Neuronal stem cell (in vitro differentiated cells): ENCODE data around the gene PRM3.

ENCODE experiments used
- DNase-seq: peaks from one replicate; pipeline ENCODE4 v3.0.0-alpha.2; 2013; ENCODE audit warnings: low spot score
- H2AFZ ChIP-seq: one replicate; pipeline ENCODE4 v1.6.1; 2013; ENCODE audit warnings: mild to moderate bottlenecking, low read length, inconsistent platforms
- H2AK5ac ChIP-seq: 2 replicates; pipeline ENCODE4 v1.6.1; 2013; ENCODE audit warnings: low read depth, mild to moderate bottlenecking, inconsistent platforms, low read length, moderate library complexity, mixed read lengths
- H2BK120ac ChIP-seq: 2 replicates; pipeline ENCODE4 v1.6.1; 2013; ENCODE audit warnings: low read depth, mild to moderate bottlenecking, inconsistent platforms, low read length, moderate library complexity, mixed read lengths
- H2BK12ac ChIP-seq: one replicate; pipeline ENCODE4 v1.6.1; 2013; ENCODE audit warnings: low read length, inconsistent platforms
- H2BK15ac ChIP-seq: 2 replicates; pipeline ENCODE4 v1.6.1; 2013; ENCODE audit warnings: mild to moderate bottlenecking, low read length, inconsistent platforms, mixed read lengths
- H2BK5ac ChIP-seq: one replicate; pipeline ENCODE4 v1.6.1; 2013; ENCODE audit warnings: inconsistent platforms, mild to moderate bottlenecking, low read length, moderate library complexity
- H3K14ac ChIP-seq: one replicate; pipeline ENCODE4 v1.6.1; 2013; ENCODE audit warnings: low read length, inconsistent platforms
- H3K18ac ChIP-seq: 2 replicates; pipeline ENCODE4 v1.6.1; 2013; ENCODE audit warnings: low read length, inconsistent platforms
- H3K23ac ChIP-seq: 2 replicates; pipeline ENCODE4 v1.6.1; 2013; ENCODE audit warnings: low read depth, mild to moderate bottlenecking, mixed read lengths, low read length, inconsistent platforms; ENCODE audit not compliant: poor library complexity
- H3K27ac ChIP-seq: replicated peaks from 3 replicates; pipeline ENCODE4 v1.5.1; 2013; ENCODE audit warnings: low read length, inconsistent platforms
- H3K27me3 ChIP-seq, 3 experiments: 2 replicates each; pipeline ENCODE4 v1.6.1; 2013; ENCODE audit warnings: low read length in 3 of 3, mild to moderate bottlenecking in 2 of 3, inconsistent platforms in 1 of 3, low read depth in 1 of 3, mixed read lengths in 1 of 3, moderate library complexity in 1 of 3; ENCODE audit not compliant: control insufficient read depth in 3 of 3, insufficient read depth in 3 of 3
- H3K36me3 ChIP-seq, 2 donors: replicated peaks in 1 of 2; 2 replicates each; pipeline ENCODE4 v1.6.1; 2013; ENCODE audit warnings: low read length in 2 of 2; ENCODE audit not compliant: control insufficient read depth in 2 of 2, insufficient read depth in 2 of 2
- H3K4ac ChIP-seq: 2 replicates; pipeline ENCODE4 v1.6.1; 2013; ENCODE audit warnings: inconsistent platforms, mild to moderate bottlenecking, low read length, moderate library complexity
- H3K4me1 ChIP-seq, 2 donors: 1 replicate in 1 of 2; 2 replicates in 1 of 2; pipeline ENCODE4 v1.6.1; 2013; ENCODE audit warnings: low read length in 2 of 2, low read depth in 1 of 2; ENCODE audit not compliant: control insufficient read depth in 2 of 2, insufficient read depth in 1 of 2
- H3K4me2 ChIP-seq: one replicate; pipeline ENCODE4 v1.6.1; 2013; ENCODE audit warnings: mild to moderate bottlenecking, low read length, inconsistent platforms; ENCODE audit not compliant: insufficient read depth, poor library complexity, severe bottlenecking
- H3K4me3 ChIP-seq, 2 donors: 2 replicates each; pipeline ENCODE4 v1.5.1; 2013; ENCODE audit warnings: low read length in 2 of 2, mild to moderate bottlenecking in 2 of 2, inconsistent platforms in 1 of 2, moderate library complexity in 1 of 2
- H3K79me1 ChIP-seq: one replicate; pipeline ENCODE4 v1.6.1; 2013; ENCODE audit warnings: low read depth, mild to moderate bottlenecking, inconsistent platforms, low read length, moderate library complexity
- H3K9ac ChIP-seq: one replicate; pipeline ENCODE4 v1.6.1; 2013; ENCODE audit warnings: mild to moderate bottlenecking, low read depth, low read length, inconsistent platforms; ENCODE audit not compliant: poor library complexity
- H3K9me3 ChIP-seq, 2 donors: replicated peaks in 1 of 2; 2 replicates each; pipeline versions ENCODE3 to v1.6.1; 2013; ENCODE audit warnings: low read length in 2 of 2, mild to moderate bottlenecking in 2 of 2, inconsistent platforms in 1 of 2, low read depth in 1 of 2, mixed read lengths in 1 of 2, moderate library complexity in 1 of 2; ENCODE audit not compliant: control insufficient read depth in 2 of 2, insufficient read depth in 1 of 2
- H4K8ac ChIP-seq: one replicate; pipeline ENCODE4 v1.6.1; 2013; ENCODE audit warnings: low read depth, mild to moderate bottlenecking, inconsistent platforms, low read length, moderate library complexity
- H4K91ac ChIP-seq: one replicate; pipeline ENCODE4 v1.6.1; 2013; ENCODE audit warnings: low read length, low read depth, mild to moderate bottlenecking, inconsistent platforms; ENCODE audit not compliant: poor library complexity
- WGBS, 2 donors: extraction: QIAGEN DNeasy Blood & Tissue Kit; methylation state at CpG; one replicate each; pipeline ENCODE4 v1.1.7; 2013; ENCODE audit warnings: missing lambda C conversion rate in 2 of 2, mixed read lengths in 1 of 2; ENCODE audit not compliant: insufficient read length in 2 of 2, insufficient replicate concordance in 1 of 2; ENCODE audit errors: extremely low coverage in 2 of 2; 5-methylcytosine and 5-hydroxymethylcytosine counted together

Gene PRM3

DNA sequence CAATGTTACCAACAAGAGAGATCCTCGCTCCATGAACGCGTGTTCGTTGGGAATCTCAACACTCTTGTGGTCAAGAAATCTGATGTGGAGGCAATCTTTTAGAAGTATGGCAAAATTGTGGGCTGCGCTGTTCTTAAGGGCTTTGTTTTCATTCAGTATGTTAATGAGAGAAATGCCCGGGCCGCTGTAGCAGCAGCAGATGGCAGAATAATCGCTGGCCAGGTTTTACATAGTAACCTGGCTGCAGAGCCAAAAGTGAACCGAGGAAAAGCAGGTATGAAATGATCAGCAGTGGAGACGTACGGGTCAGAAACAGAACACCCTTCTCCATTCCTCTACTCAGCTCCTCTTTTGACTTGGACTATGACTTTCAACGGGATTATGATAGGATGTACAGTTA is 30.8 kb downstream of the PRM3 start:
- Histone ChIP-seq H3K27ac (no peak overlapping the region), H4K8ac (no peak overlapping the region), H3K14ac (no peak overlapping the region), H2AK5ac (no peak overlapping the region), H3K79me1 (no peaks in the 10 kb centered on the region), H3K36me3 (no peaks in the 10 kb centered on the region), H3K18ac (no peak overlapping the region), H4K91ac (no peak overlapping the region), H3K23ac (no peak overlapping the region), H2BK120ac (no peak overlapping the region), H2BK15ac (no peak overlapping the region), H2BK5ac (no peak overlapping the region), H3K4me3 (no peak overlapping the region), H3K4me1 (no peaks in the 10 kb centered on the region), H3K27me3 (peaks cover 0 to 3% (median 0%) of the 10 kb centered on the region in 3 experiments), H3K9ac (no peak overlapping the region), H3K4ac (no peak overlapping the region), H2BK12ac (no peak overlapping the region), H3K9me3 (no peaks in the 10 kb centered on the region), H2AFZ (no peak overlapping the region), H3K4me2 (no peak overlapping the region)
- no peak for DNase-seq
- no CpG with 5 or more reads among the region's 12 CpGs for WGBS, 2 donors

DNA sequence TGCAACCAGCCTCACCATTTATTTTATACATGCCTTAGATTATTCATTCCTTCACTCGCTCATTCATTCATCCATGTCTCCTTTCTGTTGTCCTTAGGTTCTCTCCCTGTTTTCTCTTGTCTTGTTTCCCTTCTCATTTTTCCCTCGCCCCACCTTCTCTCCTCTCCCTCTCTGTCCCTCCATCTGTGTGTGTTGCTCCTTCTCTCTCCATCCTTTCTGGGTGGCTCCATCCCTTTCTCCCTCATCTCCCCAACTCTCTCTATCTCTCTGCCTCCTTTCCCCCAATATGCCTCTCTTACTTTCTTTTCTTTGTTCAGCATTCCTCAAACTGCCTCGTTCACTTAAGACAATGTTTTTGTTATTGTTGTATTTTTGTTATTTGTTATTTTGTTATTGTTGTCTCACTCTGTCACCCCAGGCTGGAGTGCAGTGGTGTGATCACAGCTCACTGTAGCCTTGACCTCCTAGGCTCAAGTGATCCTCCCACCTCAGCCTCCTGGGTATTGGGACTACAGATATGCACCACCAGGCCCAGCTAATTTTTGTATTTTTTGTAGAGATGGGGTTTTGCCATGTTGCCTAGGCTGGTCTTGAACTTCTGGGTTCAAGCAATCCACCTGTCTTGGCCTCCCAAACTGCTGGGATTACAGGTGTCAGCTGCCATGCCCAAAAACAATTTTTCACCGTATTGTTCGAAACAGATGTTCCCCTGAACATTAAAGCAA is 31.8 kb downstream of the PRM3 start:
- Histone ChIP-seq H3K18ac (no peak overlapping the region), H3K27me3 (peaks cover 0 to 3% (median 0%) of the 10 kb centered on the region in 3 experiments), H3K4me3 (no peak overlapping the region), H2BK5ac (no peak overlapping the region), H3K14ac (no peak overlapping the region), H3K79me1 (no peaks in the 10 kb centered on the region), H3K4me2 (no peak overlapping the region), H3K36me3 (no peaks in the 10 kb centered on the region), H2BK15ac (no peak overlapping the region), H2BK120ac (no peak overlapping the region), H3K4me1 (no peaks in the 10 kb centered on the region), H2AFZ (no peak overlapping the region), H2AK5ac (no peak overlapping the region), H3K9ac (no peak overlapping the region), H3K4ac (no peak overlapping the region), H2BK12ac (no peak overlapping the region), H4K91ac (no peak overlapping the region), H3K23ac (no peak overlapping the region), H3K9me3 (no peaks in the 10 kb centered on the region), H3K27ac (no peak overlapping the region), H4K8ac (no peak overlapping the region)
- no peak for DNase-seq
- WGBS, 2 donors, result no CpG with 5 or more reads among the region's 5 CpGs

DNA sequence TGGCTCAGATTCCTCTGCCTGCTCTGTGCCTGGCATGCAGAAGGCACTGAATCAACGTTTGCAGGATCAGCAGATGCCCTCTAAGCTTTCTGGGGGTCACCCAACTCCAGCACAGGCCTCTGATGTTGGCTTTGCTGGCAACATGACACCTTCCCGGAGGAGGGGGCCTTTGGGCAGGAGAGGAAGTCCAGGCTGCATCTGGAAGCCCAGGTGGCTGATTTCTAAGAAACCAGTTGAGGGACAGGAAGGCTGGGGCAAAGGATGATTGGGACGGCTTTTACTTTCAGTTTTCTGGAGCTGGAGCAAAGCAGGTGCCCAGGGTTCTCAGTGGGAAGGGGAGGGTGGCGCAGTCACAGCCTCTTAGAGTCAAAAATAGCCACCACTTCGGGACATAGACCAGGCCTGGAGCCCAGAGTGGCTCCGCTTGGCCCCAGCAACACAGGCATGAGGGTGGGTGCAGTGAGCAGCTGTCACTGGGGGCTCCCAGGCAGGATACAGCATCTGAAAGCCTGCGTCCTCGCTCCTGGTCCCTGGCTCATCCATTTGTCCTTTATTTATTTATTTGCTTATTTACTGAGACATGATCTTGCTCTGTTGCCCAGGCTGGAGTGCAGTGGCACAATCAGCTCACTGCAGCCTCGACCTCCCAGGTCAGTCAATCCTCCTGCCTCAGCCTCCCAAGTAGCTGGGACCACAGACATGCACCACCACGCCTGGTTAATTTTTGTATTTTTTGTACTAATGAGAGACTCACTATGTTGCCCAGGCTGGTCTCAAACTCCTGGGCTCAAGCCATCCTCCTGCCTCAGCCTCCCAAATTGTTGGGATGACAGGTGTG is 32.6 kb downstream of the PRM3 start:
- no CpG with 5 or more reads among the region's 10 CpGs for WGBS, 2 donors
- Histone ChIP-seq H3K18ac (no peak overlapping the region), H3K36me3 (no peaks in the 10 kb centered on the region), H2BK120ac (no peak overlapping the region), H2BK15ac (no peak overlapping the region), H3K9me3 (no peaks in the 10 kb centered on the region), H2AFZ (peak overlapping the region; percentile 48), H2AK5ac (no peak overlapping the region), H3K27ac (no peak overlapping the region), H3K14ac (no peak overlapping the region), H3K4me2 (no peak overlapping the region), H3K27me3 (peaks cover 0 to 3% (median 0%) of the 10 kb centered on the region in 3 experiments), H4K8ac (no peak overlapping the region), H4K91ac (no peak overlapping the region), H3K4me3 (no peak overlapping the region), H3K23ac (no peak overlapping the region), H3K9ac (no peak overlapping the region), H3K4me1 (no peaks in the 10 kb centered on the region), H3K4ac (no peak overlapping the region), H3K79me1 (no peaks in the 10 kb centered on the region), H2BK12ac (no peak overlapping the region), H2BK5ac (no peak overlapping the region)
- no peak for DNase-seq
